ENCODE results near the gene TXLNB. TPM values are rescaled to one million over a fixed set of nuclear protein-coding genes. Genes with fewer than 3 reads are reported as not detected.

TXLNB gene
- total and polyA plus RNA-seq, 2 of the 4 experiments (the other 2 are of a cell fraction) = under 0.01 to 0.05 TPM

- no peak for TF ChIP-seq ELK1 (IDR thresholded peaks at IDR 0.05; ENCODE audit: borderline replicate concordance, low read depth, low read length)
Observed at GRCh38 chr6:139240161-139241010, 51.4 kb downstream of the TXLNB start (continued).

GRCh38 chr6:139239064-139239463, 52.7 kb downstream of the TXLNB start:
- ATAC-seq (ENCODE audit: low read depth) (no peak), DNase-seq (no peak)
- no peak overlapping the region for H2BK120ac ChIP-seq (ENCODE audit: low read depth, low read length)
- ChIA-PET POLR2A (ENCODE audit: unreplicated experiment) (no interaction called here), CTCF (no interaction called here)
- H2BK15ac ChIP-seq (ENCODE audit: low read depth, low read length) = no peak overlapping the region
- H3K4me2 ChIP-seq (ENCODE audit: low read depth, low read length) = no peak overlapping the region
- H3K23ac ChIP-seq (ENCODE audit: low read depth, low read length) = no peak overlapping the region
- no peak overlapping the region for H3K56ac ChIP-seq (ENCODE audit: extremely low read depth, insufficient read depth, low read length)
- peaks cover 7% of the 10 kb centered on the region; the same call in 1 of the 2 replicates for H3K9me1 ChIP-seq (ENCODE audit: insufficient read depth, low read length)
- no peak overlapping the region for H3K9ac ChIP-seq (ENCODE audit: low read depth, low read length)
- 100% methylated on average over 1 of the region's 10 CpGs; no CpG with 5 or more reads in 1 of the 2 experiments for WGBS, 2 experiments (ENCODE audit: extremely low coverage in 2 of 2, insufficient read length in 1 of 2)
- peaks cover 3% of the 10 kb centered on the region; the same call in 1 of the 2 replicates for H3K4me1 ChIP-seq (ENCODE audit: control insufficient read depth, insufficient read depth, low read length)
- no peaks in the 10 kb centered on the region for H3K36me3 ChIP-seq (ENCODE audit: control insufficient read depth, insufficient read depth, low read length)
- no peak overlapping the region for H2AK9ac ChIP-seq (replicated peaks; ENCODE audit: low read depth, low read length, poor library complexity)
- H3K18ac ChIP-seq (ENCODE audit: low read depth, low read length) = no peak overlapping the region; the same call in 1 of the 2 replicates
- no peak overlapping the region for H3K4me3 ChIP-seq (ENCODE audit: insufficient read depth, low read depth, low read length)
- intact Hi-C loops (cut with micrococcal nuclease) = no loop called here
- peak overlapping the region; percentile 51 for H3K4ac ChIP-seq (ENCODE audit: low read depth, low read length)
- peaks cover 20% of the 10 kb centered on the region for H3K27me3 ChIP-seq (ENCODE audit: control insufficient read depth, insufficient read depth, low read length)
- dilution Hi-C loops (cut with HindIII; ENCODE audit: low sequenced_read_pairs, unreplicated experiment) = no loop called here
- no TSS peak for BruUV-seq (replicated peaks)
- no peak overlapping the region for H4K91ac ChIP-seq (ENCODE audit: insufficient read depth, low read depth, low read length)
- H3K79me1 ChIP-seq (ENCODE audit: low read depth in 1 of 2, low read length in 2 of 2) = no peaks in the 10 kb centered on the region
- H4K20me1 ChIP-seq (ENCODE audit: insufficient read depth, low read length) = no peaks in the 10 kb centered on the region
- no peak overlapping the region for H4K8ac ChIP-seq (ENCODE audit: low read depth in 2 of 2, low read length in 2 of 2)
- no peak overlapping the region for H4K5ac ChIP-seq (ENCODE audit: low read depth, low read length)
- H2AK5ac ChIP-seq (ENCODE audit: low read depth, low read length) = no peak overlapping the region; the same call in 1 of the 2 replicates
- H2BK5ac ChIP-seq (ENCODE audit: low read depth, low read length, poor library complexity, severe bottlenecking) = no peak overlapping the region
- H3K9me3 ChIP-seq (ENCODE audit: control insufficient read depth, insufficient read depth, low read length) = peaks cover 4% of the 10 kb centered on the region; the same call in 1 of the 2 replicates
- H3K14ac ChIP-seq (replicated peaks; ENCODE audit: low read depth, low read length) = no peak overlapping the region
- H2AFZ ChIP-seq (replicated peaks; ENCODE audit: low read length, poor library complexity) = peak overlapping the region; percentile 26
- in situ Hi-C loops (cut with MboI; ENCODE audit: low sequenced_read_pairs) = no loop called here
- H2BK20ac ChIP-seq (ENCODE audit: low read depth, low read length) = no peak overlapping the region
- H3K27ac ChIP-seq (ENCODE audit: insufficient read depth, low read length) = no peak overlapping the region
- TF ChIP-seq USF2 (IDR thresholded peaks at IDR 0.05; ENCODE audit: low read depth, low read length) (no peak), MAZ (IDR thresholded peaks at IDR 0.05; ENCODE audit: borderline replicate concordance, low read depth, low read length) (no peak), POLR2A (IDR thresholded peaks at IDR 0.05; ENCODE audit: low read depth, low read length) (no peak), CTCF (conservative IDR thresholded peaks at IDR 0.05; ENCODE audit: low read depth, low read length) (no peak), RAD21 (IDR thresholded peaks at IDR 0.05; ENCODE audit: low read length) (no peak), SMC3 (IDR thresholded peaks at IDR 0.05; ENCODE audit: low read depth, low read length) (no peak), BHLHE40 (IDR thresholded peaks at IDR 0.05; ENCODE audit: low read depth, low read length) (no peak), CEBPB (IDR thresholded peaks at IDR 0.05; ENCODE audit: low read depth, low read length) (no peak), MAFK (IDR thresholded peaks at IDR 0.05; ENCODE audit: low read depth, low read length) (no peak), ELK1 (IDR thresholded peaks at IDR 0.05; ENCODE audit: borderline replicate concordance, low read depth, low read length) (no peak)
